IMR-90 (cell line): ENCODE measurements around the gene UBXN2A. TPM values are rescaled to one million over a fixed set of nuclear protein-coding genes. Genes with fewer than 3 reads are reported as not detected.
"Not testable (repeated sequence)": the region's sequence is repeated elsewhere in the genome, so short reads cannot be mapped to it uniquely, and the experiment has no call there.

ENCODE experiments used
- ATAC-seq: fragments of 200-7000 bp; cut with Tn5 transposase; 2 replicates; pipeline ENCODE4 v1.9.1; 2020; ENCODE audit warnings: low read depth, mild to moderate bottlenecking, moderate library complexity
- BruUV-seq: library from RNA; stranded (reverse); fragments of 400-500 nt; replicated peaks from 2 replicates; lab custom pipeline; 2021; lab: Mats Ljungman, UMichigan
- CTCF ChIA-PET: fragments of 300-600 bp; formaldehyde crosslinking; extraction: SDS; loops from one replicate; lab custom pipeline; 2021; ENCODE audit warnings: antibody characterized with exemption; lab: Yijun Ruan, JAX
- POLR2A ChIA-PET: fragments of 300-600 bp; sonication (Branson Sonifier 250); formaldehyde crosslinking; loops from one replicate; lab custom pipeline; 2022; ENCODE audit warnings: antibody characterized with exemption; ENCODE audit not compliant: unreplicated experiment; lab: Charles Lee
- DNase-seq: peaks from one replicate; pipeline ENCODE4 v3.0.0; 2013
- H2AFZ ChIP-seq: replicated peaks from 2 replicates; pipeline ENCODE3; 2013; ENCODE audit warnings: low read length, mild to moderate bottlenecking; ENCODE audit not compliant: poor library complexity
- H2AK5ac ChIP-seq: 2 replicates; pipeline ENCODE4 v1.6.1; 2013; ENCODE audit warnings: low read depth, low read length, inconsistent platforms
- H2AK9ac ChIP-seq: replicated peaks from 2 replicates; pipeline ENCODE3; 2013; ENCODE audit warnings: mild to moderate bottlenecking, low read depth, low read length, moderate library complexity; ENCODE audit not compliant: poor library complexity
- H2BK120ac ChIP-seq: 2 replicates; pipeline ENCODE4 v1.6.1; 2013; ENCODE audit warnings: low read depth, low read length, inconsistent platforms
- H2BK15ac ChIP-seq: 3 replicates; pipeline ENCODE4 v1.6.1; 2013; ENCODE audit warnings: low read depth, low read length, inconsistent platforms
- H2BK20ac ChIP-seq: 2 replicates; pipeline ENCODE4 v1.6.1; 2013; ENCODE audit warnings: low read depth, mild to moderate bottlenecking, inconsistent platforms, low read length, moderate library complexity
- H2BK5ac ChIP-seq: 2 replicates; pipeline ENCODE4 v1.6.1; 2013; ENCODE audit warnings: mild to moderate bottlenecking, low read depth, low read length, inconsistent platforms; ENCODE audit not compliant: poor library complexity, severe bottlenecking
- H3K14ac ChIP-seq: replicated peaks from 2 replicates; pipeline ENCODE4 v1.6.1; 2013; ENCODE audit warnings: low read depth, low read length, inconsistent platforms
- H3K18ac ChIP-seq: 2 replicates; pipeline ENCODE4 v1.6.1; 2013; ENCODE audit warnings: low read depth, low read length, control low read depth
- H3K23ac ChIP-seq: 2 replicates; pipeline ENCODE4 v1.6.1; 2013; ENCODE audit warnings: low read depth, low read length, inconsistent platforms
- H3K27ac ChIP-seq: 2 replicates; pipeline ENCODE4 v1.5.1; 2013; ENCODE audit warnings: mild to moderate bottlenecking, control low read depth, low read length; ENCODE audit not compliant: insufficient read depth
- H3K27me3 ChIP-seq: 2 replicates; pipeline ENCODE4 v1.6.1; 2013; ENCODE audit warnings: low read length; ENCODE audit not compliant: control insufficient read depth, insufficient read depth
- H3K36me3 ChIP-seq: 2 replicates; pipeline ENCODE4 v1.6.1; 2013; ENCODE audit warnings: low read length, mixed read lengths; ENCODE audit not compliant: control insufficient read depth, insufficient read depth
- H3K4ac ChIP-seq: 2 replicates; pipeline ENCODE4 v1.6.1; 2013; ENCODE audit warnings: low read depth, low read length, inconsistent platforms
- H3K4me1 ChIP-seq: 2 replicates; pipeline ENCODE4 v1.6.1; 2013; ENCODE audit warnings: low read length, mixed read lengths; ENCODE audit not compliant: control insufficient read depth, insufficient read depth
- H3K4me2 ChIP-seq: 2 replicates; pipeline ENCODE4 v1.6.1; 2013; ENCODE audit warnings: low read depth, mild to moderate bottlenecking, control low read depth, low read length, moderate library complexity
- H3K4me3 ChIP-seq: 2 replicates; pipeline ENCODE4 v1.5.1; 2013; ENCODE audit warnings: low read depth, mild to moderate bottlenecking, control low read depth, low read length, moderate library complexity; ENCODE audit not compliant: insufficient read depth
- H3K56ac ChIP-seq: 2 replicates; pipeline ENCODE4 v1.6.1; 2013; ENCODE audit warnings: low read length, inconsistent platforms; ENCODE audit not compliant: insufficient read depth; ENCODE audit errors: extremely low read depth
- H3K79me1 ChIP-seq, 2 experiments: 2 replicates each; pipeline ENCODE4 v1.6.1; 2013; ENCODE audit warnings: low read length in 2 of 2, inconsistent platforms in 1 of 2, low read depth in 1 of 2
- H3K9ac ChIP-seq: 2 replicates; pipeline ENCODE4 v1.6.1; 2013; ENCODE audit warnings: low read depth, low read length, control low read depth
- H3K9me1 ChIP-seq: 2 replicates; pipeline ENCODE4 v1.6.1; 2013; ENCODE audit warnings: low read length, inconsistent platforms; ENCODE audit not compliant: insufficient read depth
- H3K9me3 ChIP-seq: 2 replicates; pipeline ENCODE4 v1.6.1; 2013; ENCODE audit warnings: low read length; ENCODE audit not compliant: control insufficient read depth, insufficient read depth
- H4K20me1 ChIP-seq: 2 replicates; pipeline ENCODE4 v1.6.1; 2013; ENCODE audit warnings: low read length, inconsistent platforms; ENCODE audit not compliant: insufficient read depth
- H4K5ac ChIP-seq: 2 replicates; pipeline ENCODE4 v1.6.1; 2013; ENCODE audit warnings: mild to moderate bottlenecking, low read depth, low read length, control low read depth
- H4K8ac ChIP-seq, 2 experiments: 2 replicates each; pipeline ENCODE4 v1.6.1; 2013; ENCODE audit warnings: low read depth in 2 of 2, low read length in 2 of 2, control low read depth in 1 of 2, inconsistent platforms in 1 of 2
- H4K91ac ChIP-seq: 2 replicates; pipeline ENCODE4 v1.6.1; 2013; ENCODE audit warnings: low read depth, low read length, inconsistent platforms; ENCODE audit not compliant: insufficient read depth
- CHD1 ChIP-seq: IDR thresholded peaks from 2 replicates; pipeline ENCODE4 v1.6.1; 2012; ENCODE audit warnings: low read depth, low read length, improper control_type of control experiment
- RAD21 ChIP-seq: IDR thresholded peaks from 2 replicates; pipeline ENCODE4 v1.6.1; 2012; ENCODE audit warnings: low read length, improper control_type of control experiment
- RFX5 ChIP-seq: IDR thresholded peaks from 2 replicates; pipeline ENCODE4 v1.8.0; 2012; ENCODE audit warnings: low read depth, mild to moderate bottlenecking, low read length, moderate library complexity
- WGBS, 2 experiments: methylation state at CpG; one replicate each; pipeline versions ENCODE4 v1.1.5 to v1.1.7; 2013; ENCODE audit warnings: missing lambda C conversion rate in 2 of 2; ENCODE audit not compliant: insufficient read length in 1 of 2; ENCODE audit errors: extremely low coverage in 2 of 2; 5-methylcytosine and 5-hydroxymethylcytosine counted together
- dilution Hi-C: fragments of 300-500 bp; cut with HindIII; formaldehyde crosslinking; loops from one replicate; pipeline ENCODE4 v1.14.3; 2018; ENCODE audit warnings: low sequenced_read_pairs; ENCODE audit not compliant: unreplicated experiment
- in situ Hi-C: fragments of 300-500 bp; cut with MboI; formaldehyde crosslinking; loops from 3 replicates; pipeline ENCODE4 v1.14.3; 2019; ENCODE audit warnings: low sequenced_read_pairs, inconsistent platforms, mixed read lengths
- intact Hi-C: fragments of 100-400 bp; cut with micrococcal nuclease; formaldehyde crosslinking; loops from 2 replicates; pipeline ENCODE4 v1.10.0; 2022
- polyA plus RNA-seq, 3 experiments: library from polyadenylated mRNA; depleted of rRNA; stranded (reverse); fragments of >200 nt; gene quantifications; 2 replicates each; pipeline ENCODE4 v1.2.3, GENCODE V29; 2012; ENCODE audit warnings: low replicate concordance in 1 of 3
- total RNA-seq: library from RNA; depleted of rRNA; stranded (reverse); fragments of >200 nt; gene quantifications from 2 replicates; pipeline ENCODE4 v1.2.3, GENCODE V29; 2012

UBXN2A gene
- total and polyA plus RNA-seq, 2 of the 4 experiments (the other 2 are of a cell fraction), result 4.6 to 7.7 TPM

- Histone ChIP-seq H2AK9ac (no peak overlapping the region), H4K20me1 (peaks cover 12% of the 10 kb centered on the region; the same call in 1 of the 2 replicates), H3K23ac (no peak overlapping the region), H3K9me3 (no peaks in the 10 kb centered on the region), H4K8ac (no peak overlapping the region), H3K56ac (no peak overlapping the region), H2AFZ (no peak overlapping the region), H3K27ac (no peak overlapping the region), H3K4ac (no peak overlapping the region), H3K27me3 (no peaks in the 10 kb centered on the region), H3K18ac (no peak overlapping the region), H2BK5ac (no peak overlapping the region), H3K9me1 (peaks cover 16% of the 10 kb centered on the region), H2AK5ac (no peak overlapping the region), H3K14ac (no peak overlapping the region), H3K36me3 (peaks cover 5% of the 10 kb centered on the region), H2BK15ac (no peak overlapping the region), H3K79me1 (peaks cover 26 to 62% of the 10 kb centered on the region in 2 experiments), H4K91ac (no peak overlapping the region), H3K9ac (no peak overlapping the region), H3K4me2 (no peak overlapping the region), H3K4me3 (no peak overlapping the region), H2BK20ac (no peak overlapping the region), H2BK120ac (no peak overlapping the region), H4K5ac (no peak overlapping the region), H3K4me1 (peaks cover 11% of the 10 kb centered on the region)
- dilution Hi-C loops (no loop called here), intact Hi-C loops (loop anchor here (10.0 kb wide), 1 partner anchor 97 kb away; the partner anchor contains the start of genes FKBP1B and WDCP), in situ Hi-C loops (no loop called here)
- TF ChIP-seq RAD21, result no peak
- no peak for TF ChIP-seq RFX5
- no peak for TF ChIP-seq CHD1
- BruUV-seq, result no TSS peak
- CTCF ChIA-PET, result interaction anchor here (0.5 kb wide), 1 partner anchor 66 kb away, joined by 3 read pairs; no protein-coding TSS in a partner anchor
- ATAC-seq (no peak), DNase-seq (no peak)
- no CpG with 5 or more reads among the region's 2 CpGs for WGBS, 2 experiments
- POLR2A ChIA-PET, result no interaction called here
These were observed 7.1 kb downstream of the UBXN2A start for GRCh38 chr2:23947350-23947749.

- DNase-seq, H2BK15ac ChIP-seq, H3K36me3 ChIP-seq, H3K27me3 ChIP-seq, in situ Hi-C loops, H3K4me1 ChIP-seq, H3K23ac ChIP-seq, H3K56ac ChIP-seq, H2AK9ac ChIP-seq, H4K8ac ChIP-seq, H3K4me3 ChIP-seq, H3K27ac ChIP-seq, H2AK5ac ChIP-seq, H2BK5ac ChIP-seq, ATAC-seq, H2BK120ac ChIP-seq, H2AFZ ChIP-seq, H3K9me1 ChIP-seq, H3K4me2 ChIP-seq, H4K91ac ChIP-seq, POLR2A ChIA-PET, H3K18ac ChIP-seq, H3K9ac ChIP-seq, dilution Hi-C loops, BruUV-seq, H3K9me3 ChIP-seq, H4K5ac ChIP-seq, H3K4ac ChIP-seq, intact Hi-C loops, H4K20me1 ChIP-seq, H3K14ac ChIP-seq, H2BK20ac ChIP-seq: not testable (repeated sequence)
- WGBS, 2 experiments, result no CpG with 5 or more reads among the region's 3 CpGs
- CTCF ChIA-PET, result interaction anchor here (0.6 to 1.4 kb wide), 3 partner anchors 26 to 336 kb away, joined by 3 to 4 read pairs (median 4); partner anchors contain the start of gene ATAD2B
- peaks cover 25 to 49% of the 10 kb centered on the region in 2 experiments for H3K79me1 ChIP-seq
These were observed 12.3 kb downstream of the UBXN2A start for GRCh38 chr2:23952558-23952957.
